Measurements from ENCODE around the gene FSTL3. TPM values are rescaled to one million over a fixed set of nuclear protein-coding genes. Genes with fewer than 3 reads are reported as not detected.
A peak's percentile ranks its signal among the peaks of the same experiment; 100 is the strongest.
"Not testable (repeated sequence)": the region's sequence is repeated elsewhere in the genome, so short reads cannot be mapped to it uniquely, and the experiment has no call there.

FSTL3 gene
- total RNA-seq, 1 donor from 2014 or later: 2.4 TPM

- Mint-ChIP-seq H3K36me3 (no peaks in the 10 kb centered on the region), H3K4me3 (peak overlapping the region; percentile 86), H3K4me1 (peaks cover 15% of the 10 kb centered on the region), H3K27me3 (ENCODE audit: insufficient read depth, low read depth) (peaks cover 5% of the 10 kb centered on the region), H3K9me3 (peaks cover 8% of the 10 kb centered on the region), H3K27ac (no peak overlapping the region)
- Histone ChIP-seq H3K4me1 (peaks cover 12% of the 10 kb centered on the region), H3F3A (ENCODE audit: low read depth) (peaks cover 11% of the 10 kb centered on the region), H3K9me3 (ENCODE audit: low read depth) (no peaks in the 10 kb centered on the region), H3K9ac (no peak overlapping the region), H2AFZ (replicated peaks) (no peak overlapping the region), H3K4me3 (no peak overlapping the region), H3K4me2 (no peak overlapping the region), H3K36me3 (no peaks in the 10 kb centered on the region), H4K20me1 (ENCODE audit: low read depth) (peaks cover 28% of the 10 kb centered on the region), H3K27ac (no peak overlapping the region), H3K79me2 (ENCODE audit: low read depth) (peaks cover 30% of the 10 kb centered on the region), H3K27me3 (peaks cover 7% of the 10 kb centered on the region)
- peak; percentile 95 for DNase-seq (ENCODE audit: low spot score)
- TF ChIP-seq CTCF (IDR thresholded peaks at IDR 0.05) (peak; percentile 93), EZH2 (IDR thresholded peaks at IDR 0.05) (no peak), EZH2phosphoT487 (IDR thresholded peaks at IDR 0.05) (no peak)
These were observed 11.2 kb upstream of the FSTL3 start for GRCh38 chr19:664913-665443.

DNA sequence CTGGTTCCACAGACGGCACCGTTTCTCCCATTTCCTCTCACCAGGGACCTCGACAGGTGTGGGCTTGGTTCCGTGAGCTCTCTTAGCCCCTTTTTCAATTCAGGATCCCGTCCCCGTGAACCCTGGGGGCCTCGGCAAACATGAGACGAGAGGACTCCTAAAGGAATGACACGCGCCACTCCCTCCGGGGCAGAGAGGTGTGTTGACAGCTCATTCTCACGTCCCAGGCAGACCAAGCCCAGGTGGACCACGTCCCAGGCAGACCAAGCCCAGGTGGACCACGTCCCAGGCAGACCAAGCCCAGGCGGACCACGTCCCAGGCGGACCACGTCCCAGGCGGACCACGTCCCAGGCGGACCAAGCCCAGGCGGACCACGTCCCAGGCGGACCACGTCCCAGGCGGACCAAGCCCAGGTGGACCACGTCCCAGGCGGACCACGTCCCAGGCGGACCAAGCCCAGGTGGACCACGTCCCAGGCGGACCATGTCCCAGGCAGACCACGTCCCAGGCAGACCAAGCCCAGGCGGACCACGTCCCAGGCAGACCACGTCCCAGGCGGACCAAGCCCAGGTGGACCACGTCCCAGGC is 9.1 kb upstream of the FSTL3 start:
- H3K79me2 ChIP-seq (ENCODE audit: low read depth); H3K4me2 ChIP-seq; DNase-seq (ENCODE audit: low spot score); H3K4me1 ChIP-seq; H3K36me3 Mint-ChIP-seq; H3K4me1 Mint-ChIP-seq; H3K9me3 Mint-ChIP-seq; H3K27ac ChIP-seq; H2AFZ ChIP-seq (replicated peaks); H3K9ac ChIP-seq; H3K36me3 ChIP-seq; H3K9me3 ChIP-seq (ENCODE audit: low read depth); H3K4me3 Mint-ChIP-seq; H3K4me3 ChIP-seq; H3K27me3 ChIP-seq; H4K20me1 ChIP-seq (ENCODE audit: low read depth); H3K27ac Mint-ChIP-seq; H3K27me3 Mint-ChIP-seq (ENCODE audit: insufficient read depth, low read depth): not testable (repeated sequence)
- peaks cover 11% of the 10 kb centered on the region for H3F3A ChIP-seq (ENCODE audit: low read depth)

DNA sequence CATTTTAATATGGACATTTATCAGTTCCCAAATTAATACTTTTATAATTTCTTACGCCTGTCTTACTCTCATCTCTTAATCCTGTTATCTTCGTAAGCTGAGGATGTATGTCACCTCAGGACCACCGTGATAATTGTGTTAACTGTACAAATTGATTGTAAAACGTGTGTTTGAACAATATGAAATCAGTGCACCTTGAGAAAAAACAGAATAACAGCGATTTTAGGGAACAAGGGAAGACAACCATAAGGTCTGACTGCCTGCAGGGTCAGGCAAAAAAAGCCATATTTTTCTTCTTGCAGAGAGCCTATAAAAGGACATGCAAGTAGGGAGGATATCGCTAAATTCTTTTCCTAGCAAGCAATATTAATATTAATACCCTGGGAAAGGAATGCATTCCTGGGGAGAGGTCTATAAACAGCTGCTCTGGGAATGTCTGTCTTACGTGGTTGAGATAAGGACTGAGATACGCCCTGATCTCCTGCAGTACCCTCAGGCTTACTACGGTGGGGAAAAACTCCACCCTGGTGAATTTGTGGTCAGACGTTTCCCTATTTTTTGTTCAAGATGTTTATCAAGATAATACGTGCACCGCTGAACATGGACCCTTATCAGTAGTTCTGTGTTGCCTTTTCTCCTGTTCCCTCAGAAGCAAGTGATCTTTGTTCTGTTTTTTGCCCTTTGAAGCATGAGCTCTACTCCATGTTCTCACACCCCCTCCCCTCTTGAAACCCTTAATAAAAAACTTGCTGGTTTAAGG is 7.3 kb upstream of the FSTL3 start:
- not testable (repeated sequence) for H3K4me1 Mint-ChIP-seq; H3K4me2 ChIP-seq; H3K4me1 ChIP-seq; H3K9ac ChIP-seq; H3K27me3 ChIP-seq; H2AFZ ChIP-seq (replicated peaks); H3K27ac ChIP-seq; H3K9me3 Mint-ChIP-seq; H3K36me3 Mint-ChIP-seq; H4K20me1 ChIP-seq (ENCODE audit: low read depth); H3K27ac Mint-ChIP-seq; DNase-seq (ENCODE audit: low spot score); H3K9me3 ChIP-seq (ENCODE audit: low read depth); H3K4me3 Mint-ChIP-seq; H3K36me3 ChIP-seq; H3K27me3 Mint-ChIP-seq (ENCODE audit: insufficient read depth, low read depth); H3K79me2 ChIP-seq (ENCODE audit: low read depth); H3K4me3 ChIP-seq; H3F3A ChIP-seq (ENCODE audit: low read depth)

DNA sequence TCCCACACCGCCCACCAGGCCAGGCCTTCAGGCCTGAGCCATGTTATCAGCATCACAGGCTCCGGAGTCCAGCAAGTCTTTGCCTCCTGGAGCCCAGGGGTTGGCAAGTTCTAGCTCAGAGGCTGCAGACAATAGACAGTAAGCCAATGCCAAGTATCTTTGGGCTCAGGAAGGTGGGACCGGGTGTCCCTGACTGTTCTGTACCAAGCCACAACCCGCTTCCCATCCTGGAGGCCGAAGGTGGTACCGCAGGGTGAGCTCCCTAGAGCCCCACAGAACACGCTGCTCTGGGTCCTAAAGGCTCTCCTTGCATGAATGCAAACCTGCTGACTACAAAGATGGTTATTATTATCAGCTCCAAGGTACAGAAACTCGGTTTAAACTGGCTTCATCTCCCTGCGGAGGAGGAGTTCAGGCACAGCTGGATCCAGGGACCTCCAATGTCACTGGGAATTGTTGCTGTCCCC is 5.5 kb upstream of the FSTL3 start:
- Histone ChIP-seq H3K27me3 (peaks cover 15% of the 10 kb centered on the region), H3K4me3 (no peak overlapping the region), H3F3A (ENCODE audit: low read depth) (peaks cover 5% of the 10 kb centered on the region), H2AFZ (replicated peaks) (no peak overlapping the region), H3K36me3 (no peaks in the 10 kb centered on the region), H4K20me1 (ENCODE audit: low read depth) (no peaks in the 10 kb centered on the region), H3K4me1 (no peaks in the 10 kb centered on the region), H3K9me3 (ENCODE audit: low read depth) (no peaks in the 10 kb centered on the region), H3K4me2 (no peak overlapping the region), H3K27ac (no peak overlapping the region), H3K79me2 (ENCODE audit: low read depth) (no peaks in the 10 kb centered on the region), H3K9ac (no peak overlapping the region)
- H3K36me3 Mint-ChIP-seq: no peaks in the 10 kb centered on the region
- no peak for DNase-seq (ENCODE audit: low spot score)
- peaks cover 6% of the 10 kb centered on the region for H3K4me1 Mint-ChIP-seq
- peaks cover 10% of the 10 kb centered on the region for H3K27me3 Mint-ChIP-seq (ENCODE audit: insufficient read depth, low read depth)
- H3K27ac Mint-ChIP-seq: no peak overlapping the region
- TF ChIP-seq CTCF (IDR thresholded peaks at IDR 0.05): peak; percentile 10
- no peak for TF ChIP-seq EZH2phosphoT487 (IDR thresholded peaks at IDR 0.05)
- H3K9me3 Mint-ChIP-seq: peaks cover 5% of the 10 kb centered on the region
- H3K4me3 Mint-ChIP-seq: no peak overlapping the region
